SK-N-SH (cell line): ENCODE results near the gene HOXA10. TPM values are rescaled to one million over a fixed set of nuclear protein-coding genes. Genes with fewer than 3 reads are reported as not detected.

Source experiments
- CTCF ChIA-PET: fragments of 300-600, 350-600 bp; formaldehyde crosslinking; extraction: SDS; loops from one replicate; lab custom pipeline; 2021; lab: Yijun Ruan, JAX
- POLR2A ChIA-PET: fragments of 350-600 bp; sonication (Branson Sonifier 250); formaldehyde crosslinking; extraction: SDS; loops from one replicate; lab custom pipeline; 2020; ENCODE audit warnings: antibody characterized with exemption, inconsistent platforms; lab: Yijun Ruan, JAX
- DNase-seq: peaks from one replicate; pipeline ENCODE4 v3.0.0; 2012
- H2AFZ ChIP-seq: fragments of 200-600 bp; sonication (generic); 2 replicates; pipeline ENCODE4 v1.8.1; 2016; ENCODE audit warnings: antibody characterized with exemption, mild to moderate bottlenecking, low read depth
- H3F3A ChIP-seq: fragments of 200-600 bp; sonication (generic); replicated peaks from 2 replicates; pipeline ENCODE3; 2016; ENCODE audit warnings: antibody characterized with exemption, mild to moderate bottlenecking; ENCODE audit not compliant: insufficient read depth
- H3K27ac ChIP-seq, 2 experiments: fragments of 200-500 bp in 1 of 2; fragments of 200-600 bp in 1 of 2; sonication (Bioruptor generic) in 1 of 2; sonication (generic), shearing (Covaris generic) in 1 of 2; 2 replicates each; pipeline versions ENCODE4 v1.5.1 to v1.6.1; 2014 to 2016; ENCODE audit warnings: low read depth in 2 of 2, inconsistent platforms in 1 of 2, low read length in 1 of 2, mild to moderate bottlenecking in 1 of 2, mixed read lengths in 1 of 2
- H3K27me3 ChIP-seq: fragments of 200-600 bp; sonication (generic), shearing (Covaris generic); 2 replicates; pipeline ENCODE4 v1.6.1; 2016; ENCODE audit warnings: mixed run types; ENCODE audit not compliant: insufficient read depth
- H3K36me3 ChIP-seq, 2 experiments: fragments of 200-500 bp in 1 of 2; fragments of 200-600 bp in 1 of 2; sonication (Bioruptor generic) in 1 of 2; sonication (generic) in 1 of 2; replicated peaks in 1 of 2; 2 replicates each; pipeline versions ENCODE3 to v1.5.1; 2014 to 2016; ENCODE audit warnings: low read length in 1 of 2, mild to moderate bottlenecking in 1 of 2; ENCODE audit not compliant: insufficient read depth in 2 of 2, control insufficient read depth in 1 of 2
- H3K4me1 ChIP-seq, 2 experiments: fragments of 200-500 bp in 1 of 2; fragments of 200-600 bp in 1 of 2; sonication (Bioruptor generic) in 1 of 2; sonication (generic), shearing (Covaris generic) in 1 of 2; 2 replicates each; pipeline versions ENCODE4 v1.5.1 to v1.6.1; 2014 to 2016; ENCODE audit warnings: low read depth in 1 of 2, low read length in 1 of 2, mixed run types in 1 of 2; ENCODE audit not compliant: insufficient read depth in 2 of 2, control insufficient read depth in 1 of 2
- H3K4me2 ChIP-seq: fragments of 200-600 bp; sonication (generic), shearing (Covaris generic); 2 replicates; pipeline ENCODE4 v1.6.1; 2017; ENCODE audit warnings: mixed run types
- H3K4me3 ChIP-seq, 2 experiments: fragments of 200-500 bp in 1 of 2; fragments of 200-600 bp in 1 of 2; sonication (Bioruptor generic) in 1 of 2; sonication (generic), shearing (Covaris generic) in 1 of 2; 2 replicates each; pipeline versions ENCODE4 v1.5.1 to v1.8.1; 2014 to 2016; ENCODE audit warnings: low read depth in 2 of 2, inconsistent platforms in 1 of 2, low read length in 1 of 2, mild to moderate bottlenecking in 1 of 2, mixed read lengths in 1 of 2, moderate library complexity in 1 of 2
- H3K79me2 ChIP-seq: fragments of 200-600 bp; sonication (generic); 2 replicates; pipeline ENCODE4 v1.8.1; 2017; ENCODE audit warnings: mild to moderate bottlenecking; ENCODE audit not compliant: insufficient read depth
- H3K9ac ChIP-seq: fragments of 200-600 bp; sonication (generic); 2 replicates; pipeline ENCODE4 v1.6.1; 2017; ENCODE audit warnings: mixed run types
- H3K9me2 ChIP-seq: fragments of 200-600 bp; sonication (generic); 2 replicates; pipeline ENCODE4 v1.6.1; 2017; ENCODE audit warnings: mixed run types
- H3K9me3 ChIP-seq: fragments of 200-600 bp; sonication (generic); 2 replicates; pipeline ENCODE4 v1.6.1; 2017; ENCODE audit warnings: mixed run types, mild to moderate bottlenecking, moderate library complexity
- H4K20me1 ChIP-seq: fragments of 200-600 bp; sonication (generic); 2 replicates; pipeline ENCODE4 v1.6.1; 2017; ENCODE audit warnings: mild to moderate bottlenecking, mixed run types; ENCODE audit not compliant: insufficient read depth
- CHD2 ChIP-seq: fragments of 150-350 bp; IDR thresholded peaks from 2 replicates; pipeline ENCODE4 v1.6.1; 2018; ENCODE audit warnings: low read length; ENCODE audit not compliant: partially characterized antibody
- CTCF ChIP-seq: fragments of 200-600 bp; sonication (generic); IDR thresholded peaks from 2 replicates; pipeline ENCODE4 v1.6.1; 2017; ENCODE audit warnings: antibody characterized with exemption, mild to moderate bottlenecking, moderate library complexity
- ELF1 ChIP-seq: IDR thresholded peaks from 2 replicates; pipeline ENCODE4 v1.4.0; 2012
- EZH2phosphoT487 ChIP-seq: fragments of 200-600 bp; sonication (generic); IDR thresholded peaks from 2 replicates; pipeline ENCODE4 v1.6.1; 2017; ENCODE audit warnings: low read depth, mixed run types, mild to moderate bottlenecking, antibody characterized with exemption, moderate library complexity, borderline replicate concordance
- FOSL2 ChIP-seq: IDR thresholded peaks from 2 replicates; pipeline ENCODE4 v1.4.0; 2012; ENCODE audit warnings: low read depth, mild to moderate bottlenecking, moderate library complexity, borderline replicate concordance
- FOXM1 ChIP-seq: IDR thresholded peaks from 2 replicates; pipeline ENCODE4 v1.4.0; 2012; ENCODE audit warnings: low read depth, mild to moderate bottlenecking
- NFIC ChIP-seq: IDR thresholded peaks from 2 replicates; pipeline ENCODE4 v1.4.0; 2012; ENCODE audit warnings: borderline replicate concordance
- PBX3 ChIP-seq: IDR thresholded peaks from 2 replicates; pipeline ENCODE4; 2012
- RCOR1 ChIP-seq: fragments of 150-350 bp; IDR thresholded peaks from 2 replicates; pipeline ENCODE4 v1.6.1; 2017; ENCODE audit warnings: antibody characterized with exemption, low read length
- REST ChIP-seq: IDR thresholded peaks from 2 replicates; pipeline ENCODE4 v1.6.1; 2012; ENCODE audit warnings: mild to moderate bottlenecking, low read depth, low read length, moderate library complexity
- RFX5 ChIP-seq: IDR thresholded peaks from 2 replicates; pipeline ENCODE4 v1.6.1; 2012; ENCODE audit warnings: mild to moderate bottlenecking, improper control_type of control experiment, low read length
- RXRA ChIP-seq: IDR thresholded peaks from 2 replicates; pipeline ENCODE4 v1.4.0; 2012; ENCODE audit warnings: low read depth, mild to moderate bottlenecking, borderline replicate concordance
- SIN3A ChIP-seq: IDR thresholded peaks from 2 replicates; pipeline ENCODE4 v1.6.1; 2012; ENCODE audit warnings: low read depth, mild to moderate bottlenecking, low read length, moderate library complexity, borderline replicate concordance
- TAF1 ChIP-seq: IDR thresholded peaks from 2 replicates; pipeline ENCODE4 v1.6.1; 2012; ENCODE audit warnings: low read depth, mild to moderate bottlenecking, low read length, moderate library complexity, borderline replicate concordance
- TEAD4 ChIP-seq: IDR thresholded peaks from 2 replicates; pipeline ENCODE4 v1.4.0; 2012; ENCODE audit warnings: mild to moderate bottlenecking, borderline replicate concordance; ENCODE audit not compliant: insufficient read depth
- USF1 ChIP-seq: IDR thresholded peaks from 2 replicates; pipeline ENCODE4 v1.4.0; 2012; ENCODE audit warnings: low read depth, borderline replicate concordance
- WGBS: methylation state at CpG from one replicate; pipeline ENCODE4 v1.1.6; 2017; ENCODE audit warnings: low lambda C conversion rate; 5-methylcytosine and 5-hydroxymethylcytosine counted together
- polyA plus RNA-seq, 3 experiments: library from polyadenylated mRNA; depleted of rRNA; stranded (reverse); fragments of >200 nt; gene quantifications; 2 replicates each; pipeline ENCODE4 v1.2.3, GENCODE V29; 2012
- TF ChIP-seq, protein P1 (sequence below): IDR thresholded peaks from 2 replicates; pipeline ENCODE4 v1.4.0; 2012; ENCODE audit warnings: low read depth

The HOXA10 gene
- polyA plus RNA-seq, 1 of the 3 experiments (the other 2 are of a cell fraction), result not detected

GRCh38 chr7:27123477-27124053 is 50.6 kb downstream of the HOXA10 start (continued):
- TF ChIP-seq SIN3A, result no peak

GRCh38 chr7:27123007-27123476 is 51.1 kb downstream of the HOXA10 start:
- Histone ChIP-seq H4K20me1 (no peaks in the 10 kb centered on the region), H2AFZ (no peak overlapping the region), H3K4me1 (no peaks in the 10 kb centered on the region), H3K79me2 (no peaks in the 10 kb centered on the region), H3K9me2 (no peaks in the 10 kb centered on the region), H3K4me3 (no peak overlapping the region), H3K9ac (no peak overlapping the region), H3F3A (no peaks in the 10 kb centered on the region), H3K4me2 (no peak overlapping the region), H3K27ac (no peak overlapping the region), H3K9me3 (no peaks in the 10 kb centered on the region), H3K27me3 (peaks cover 96% of the 10 kb centered on the region), H3K36me3 (no peaks in the 10 kb centered on the region)
- WGBS, result 11% methylated on average over 10 of the region's 14 CpGs
- TF ChIP-seq RFX5 (no peak), FOSL2 (no peak), REST (no peak), NFIC (no peak), TEAD4 (no peak), CHD2 (no peak), PBX3 (no peak), RXRA (no peak), RCOR1 (no peak), ELF1 (no peak), EZH2phosphoT487 (no peak; the same call in 1 of the 2 replicates), FOXM1 (no peak), TAF1 (no peak), USF1 (no peak), CTCF (no peak)
- TF ChIP-seq, protein P1, sequence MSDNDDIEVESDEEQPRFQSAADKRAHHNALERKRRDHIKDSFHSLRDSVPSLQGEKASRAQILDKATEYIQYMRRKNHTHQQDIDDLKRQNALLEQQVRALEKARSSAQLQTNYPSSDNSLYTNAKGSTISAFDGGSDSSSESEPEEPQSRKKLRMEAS, result no peak
- no peak for DNase-seq
- CTCF ChIA-PET, result interaction anchor here (1.1 kb wide), 1 partner anchor 28 kb away, joined by 3 read pairs; no protein-coding TSS in a partner anchor
- POLR2A ChIA-PET, result no interaction called here
